A673 (cell line): ENCODE results near the gene ATXN10.

Experiments used
- CTCF ChIP-seq: fragments of 300-800, 200-600 bp; sonication (generic); conservative IDR thresholded peaks from 2 replicates; pipeline ENCODE4 v1.5.1; 2017; ENCODE audit warnings: low read depth, mild to moderate bottlenecking, antibody characterized with exemption, low read length, moderate library complexity, mixed read lengths
- EZH2 ChIP-seq: fragments of 200-600 bp; sonication (generic); IDR thresholded peaks from 2 replicates; pipeline ENCODE4 v1.6.1; 2017; ENCODE audit warnings: borderline replicate concordance, low read depth, mild to moderate bottlenecking, mixed read lengths, antibody characterized with exemption, low read length; ENCODE audit not compliant: poor library complexity, severe bottlenecking

DNA sequence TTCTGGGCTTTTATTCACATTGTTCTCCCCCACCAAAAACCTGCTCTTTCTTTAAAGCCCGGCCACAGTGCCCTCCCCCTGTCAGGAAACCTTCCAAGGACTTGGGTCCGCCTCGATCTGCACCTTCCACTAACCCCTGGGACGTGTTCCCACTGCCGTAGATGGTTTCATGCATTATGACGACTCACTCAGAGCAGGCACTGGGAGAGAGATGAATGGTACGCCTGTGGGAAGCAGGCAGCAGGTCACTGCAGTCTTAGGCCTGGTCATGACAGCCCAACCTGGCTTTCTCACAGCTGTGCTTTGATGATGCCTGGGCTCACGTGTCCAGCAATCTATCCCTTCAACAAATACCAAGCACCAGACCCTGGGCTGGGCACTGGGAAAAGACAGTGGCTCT, 189.6 kb downstream of the ATXN10 start:
- TF ChIP-seq CTCF (no peak), EZH2 (no peak)
